ENCODE measurements around the gene GMEB2. TPM values are rescaled to one million over a fixed set of nuclear protein-coding genes. Genes with fewer than 3 reads are reported as not detected.
"Not testable (repeated sequence)": the region's sequence is repeated elsewhere in the genome, so short reads cannot be mapped to it uniquely, and the experiment has no call there.

GMEB2 gene
- polyA plus RNA-seq, 1 donor, result 8.0 TPM

GRCh38 chr20:63570281-63571086 is 56.4 kb downstream of the GMEB2 start:
- no peak for DNase-seq

GRCh38 chr20:63568986-63569949 is 57.6 kb downstream of the GMEB2 start:
- no peak for DNase-seq

GRCh38 chr20:63568170-63568981 is 58.5 kb downstream of the GMEB2 start:
- no peak for DNase-seq

- no peak for DNase-seq
Observed at GRCh38 chr20:63567386-63568169, 59.3 kb downstream of the GMEB2 start.

GRCh38 chr20:63567136-63567385 is 59.8 kb downstream of the GMEB2 start:
- DNase-seq, result no peak

- DNase-seq, result no peak
Observed at GRCh38 chr20:63566395-63567135, 60.3 kb downstream of the GMEB2 start.

GRCh38 chr20:63565699-63566335 is 61.1 kb downstream of the GMEB2 start:
- no peak for DNase-seq

GRCh38 chr20:63565021-63565698 is 61.7 kb downstream of the GMEB2 start:
- no peak for DNase-seq

- no peak for DNase-seq
Observed at GRCh38 chr20:63564036-63564810, 62.7 kb downstream of the GMEB2 start.

GRCh38 chr20:63563225-63563935 is 63.5 kb downstream of the GMEB2 start:
- DNase-seq, result no peak

- no peak for DNase-seq
Observed at GRCh38 chr20:63562461-63563224, 64.3 kb downstream of the GMEB2 start.

- no peak for DNase-seq
Observed at GRCh38 chr20:63561624-63562396, 65.1 kb downstream of the GMEB2 start.

GRCh38 chr20:63560856-63561609 is 65.9 kb downstream of the GMEB2 start:
- DNase-seq, result no peak

- no peak for DNase-seq
Observed at GRCh38 chr20:63560333-63560805, 66.5 kb downstream of the GMEB2 start.

GRCh38 chr20:63559485-63560332 is 67.2 kb downstream of the GMEB2 start:
- not testable (repeated sequence) for DNase-seq

Data from hindlimb muscle (tissue), 1 donor.